ENCODE results near the gene EID2.

Gene EID2

GRCh38 chr19:39518975-39519374, 21.0 kb downstream of the EID2 start:
- H3K9me3 ChIP-seq (ENCODE audit: insufficient read depth, low read depth, low read length): peaks cover 2% of the 10 kb centered on the region
- H3K23ac ChIP-seq (ENCODE audit: low read length): no peak overlapping the region
- no peak overlapping the region for H2AFZ ChIP-seq (ENCODE audit: insufficient read depth, low read length, poor library complexity)
- peaks cover 11% of the 10 kb centered on the region for H3K79me2 ChIP-seq (ENCODE audit: control insufficient read depth, insufficient read depth, low read length, poor library complexity)
- peak overlapping the region; percentile 39 for H2AK5ac ChIP-seq (ENCODE audit: low read length)
- H4K12ac ChIP-seq (ENCODE audit: low read depth, low read length): peak overlapping the region; percentile 66
- no peak for DNase-seq
- H3K4me1 ChIP-seq (ENCODE audit: control insufficient read depth in 1 of 2, insufficient read depth in 2 of 2, low read length in 2 of 2): peaks cover 10 to 27% of the 10 kb centered on the region in 2 experiments
- H2BK5ac ChIP-seq (ENCODE audit: low read depth, low read length, poor library complexity): no peak overlapping the region
- H4K8ac ChIP-seq (ENCODE audit: low read depth, low read length): peak overlapping the region; percentile 58
- peak overlapping the region; percentile 59 for H4K91ac ChIP-seq (ENCODE audit: low read depth, low read length)
- no peak overlapping the region for H2BK120ac ChIP-seq (ENCODE audit: insufficient read depth, low read length, poor library complexity)
- H3K27ac ChIP-seq (ENCODE audit: low read depth, low read length): peak overlapping the region; percentile 36
- peaks cover 10% of the 10 kb centered on the region for H3K27me3 ChIP-seq (ENCODE audit: insufficient read depth, low read length)
- H3K14ac ChIP-seq (ENCODE audit: low read length): peak overlapping the region; percentile 40
- H3K4me2 ChIP-seq (ENCODE audit: low read length): peak overlapping the region; percentile 43
- WGBS (ENCODE audit: extremely low coverage, insufficient coverage, insufficient read length): no CpG with 5 or more reads among the region's 9 CpGs
- H2BK12ac ChIP-seq (ENCODE audit: low read length): peak overlapping the region; percentile 27
- no peak overlapping the region for H3K9ac ChIP-seq (ENCODE audit: low read length)
- no peak overlapping the region for H3K4me3 ChIP-seq (ENCODE audit: low read depth, low read length)
- H3K4ac ChIP-seq (ENCODE audit: low read depth, low read length): no peak overlapping the region
- peaks cover 18% of the 10 kb centered on the region for H3K79me1 ChIP-seq (ENCODE audit: low read length)
- no peak overlapping the region for H3K18ac ChIP-seq (ENCODE audit: low read length)
- H3K36me3 ChIP-seq (ENCODE audit: control insufficient read depth in 1 of 2, insufficient read depth in 2 of 2, low read length in 2 of 2): no peaks in the 10 kb centered on the region

GRCh38 chr19:39518458-39518857, 21.5 kb downstream of the EID2 start:
- Histone ChIP-seq H4K12ac (ENCODE audit: low read depth, low read length) (no peak overlapping the region), H4K91ac (ENCODE audit: low read depth, low read length) (peak overlapping the region; percentile 59), H3K14ac (ENCODE audit: low read length) (peak overlapping the region; percentile 40), H3K23ac (ENCODE audit: low read length) (no peak overlapping the region), H2BK120ac (ENCODE audit: insufficient read depth, low read length, poor library complexity) (no peak overlapping the region), H3K4me1 (ENCODE audit: control insufficient read depth in 1 of 2, insufficient read depth in 2 of 2, low read length in 2 of 2) (peaks cover 10 to 27% of the 10 kb centered on the region in 2 experiments), H3K36me3 (ENCODE audit: control insufficient read depth in 1 of 2, insufficient read depth in 2 of 2, low read length in 2 of 2) (no peaks in the 10 kb centered on the region), H3K27ac (ENCODE audit: low read depth, low read length) (peak overlapping the region; percentile 36), H2BK12ac (ENCODE audit: low read length) (peak overlapping the region; percentile 27), H3K4me3 (ENCODE audit: low read depth, low read length) (no peak overlapping the region), H3K79me1 (ENCODE audit: low read length) (peaks cover 18% of the 10 kb centered on the region), H3K9me3 (ENCODE audit: insufficient read depth, low read depth, low read length) (peaks cover 2% of the 10 kb centered on the region), H3K27me3 (ENCODE audit: insufficient read depth, low read length) (peaks cover 10% of the 10 kb centered on the region), H2AK5ac (ENCODE audit: low read length) (no peak overlapping the region), H3K79me2 (ENCODE audit: control insufficient read depth, insufficient read depth, low read length, poor library complexity) (peaks cover 11% of the 10 kb centered on the region), H3K4ac (ENCODE audit: low read depth, low read length) (no peak overlapping the region), H3K9ac (ENCODE audit: low read length) (no peak overlapping the region), H2BK5ac (ENCODE audit: low read depth, low read length, poor library complexity) (no peak overlapping the region), H4K8ac (ENCODE audit: low read depth, low read length) (peak overlapping the region; percentile 58), H2AFZ (ENCODE audit: insufficient read depth, low read length, poor library complexity) (no peak overlapping the region), H3K18ac (ENCODE audit: low read length) (no peak overlapping the region), H3K4me2 (ENCODE audit: low read length) (peak overlapping the region; percentile 43)
- WGBS (ENCODE audit: extremely low coverage, insufficient coverage, insufficient read length): no CpG with 5 or more reads among the region's 5 CpGs
- no peak for DNase-seq

GRCh38 chr19:39517432-39517831, 22.5 kb downstream of the EID2 start:
- H4K12ac ChIP-seq (ENCODE audit: low read depth, low read length): no peak overlapping the region
- no peak overlapping the region for H3K9ac ChIP-seq (ENCODE audit: low read length)
- H4K8ac ChIP-seq (ENCODE audit: low read depth, low read length): no peak overlapping the region
- no peak overlapping the region for H3K18ac ChIP-seq (ENCODE audit: low read length)
- H3K9me3 ChIP-seq (ENCODE audit: insufficient read depth, low read depth, low read length): peaks cover 2% of the 10 kb centered on the region
- no CpG with 5 or more reads among the region's 3 CpGs for WGBS (ENCODE audit: extremely low coverage, insufficient coverage, insufficient read length)
- H3K4ac ChIP-seq (ENCODE audit: low read depth, low read length): no peak overlapping the region
- DNase-seq: no peak
- no peak overlapping the region for H4K91ac ChIP-seq (ENCODE audit: low read depth, low read length)
- no peak overlapping the region for H2BK120ac ChIP-seq (ENCODE audit: insufficient read depth, low read length, poor library complexity)
- H2BK12ac ChIP-seq (ENCODE audit: low read length): no peak overlapping the region
- peaks cover 10 to 27% of the 10 kb centered on the region in 2 experiments for H3K4me1 ChIP-seq (ENCODE audit: control insufficient read depth in 1 of 2, insufficient read depth in 2 of 2, low read length in 2 of 2)
- no peak overlapping the region for H3K14ac ChIP-seq (ENCODE audit: low read length)
- no peak overlapping the region for H2AFZ ChIP-seq (ENCODE audit: insufficient read depth, low read length, poor library complexity)
- H3K27ac ChIP-seq (ENCODE audit: low read depth, low read length): no peak overlapping the region
- no peaks in the 10 kb centered on the region for H3K36me3 ChIP-seq (ENCODE audit: control insufficient read depth in 1 of 2, insufficient read depth in 2 of 2, low read length in 2 of 2)
- no peak overlapping the region for H3K4me2 ChIP-seq (ENCODE audit: low read length)
- no peak overlapping the region for H3K23ac ChIP-seq (ENCODE audit: low read length)
- no peak overlapping the region for H3K4me3 ChIP-seq (ENCODE audit: low read depth, low read length)
- no peak overlapping the region for H2AK5ac ChIP-seq (ENCODE audit: low read length)
- H3K79me2 ChIP-seq (ENCODE audit: control insufficient read depth, insufficient read depth, low read length, poor library complexity): peaks cover 11% of the 10 kb centered on the region
- no peak overlapping the region for H2BK5ac ChIP-seq (ENCODE audit: low read depth, low read length, poor library complexity)
- peaks cover 18% of the 10 kb centered on the region for H3K79me1 ChIP-seq (ENCODE audit: low read length)
- peaks cover 10% of the 10 kb centered on the region for H3K27me3 ChIP-seq (ENCODE audit: insufficient read depth, low read length)

GRCh38 chr19:39516270-39516669, 23.7 kb downstream of the EID2 start:
- H3K4ac ChIP-seq (ENCODE audit: low read depth, low read length): peak overlapping the region; percentile 52
- H3K18ac ChIP-seq (ENCODE audit: low read length): peak overlapping the region; percentile 68
- peak overlapping the region; percentile 55 for H2BK120ac ChIP-seq (ENCODE audit: insufficient read depth, low read length, poor library complexity)
- H3K9me3 ChIP-seq (ENCODE audit: insufficient read depth, low read depth, low read length): peaks cover 2% of the 10 kb centered on the region
- no CpG with 5 or more reads among the region's 6 CpGs for WGBS (ENCODE audit: extremely low coverage, insufficient coverage, insufficient read length)
- H3K4me2 ChIP-seq (ENCODE audit: low read length): peak overlapping the region; percentile 77
- no peak overlapping the region for H3K23ac ChIP-seq (ENCODE audit: low read length)
- peaks cover 11% of the 10 kb centered on the region for H3K79me2 ChIP-seq (ENCODE audit: control insufficient read depth, insufficient read depth, low read length, poor library complexity)
- no peak overlapping the region for H2BK5ac ChIP-seq (ENCODE audit: low read depth, low read length, poor library complexity)
- peak overlapping the region; percentile 49 for H4K12ac ChIP-seq (ENCODE audit: low read depth, low read length)
- H4K91ac ChIP-seq (ENCODE audit: low read depth, low read length): peak overlapping the region; percentile 75
- no peaks in the 10 kb centered on the region for H3K36me3 ChIP-seq (ENCODE audit: control insufficient read depth in 1 of 2, insufficient read depth in 2 of 2, low read length in 2 of 2)
- H2BK12ac ChIP-seq (ENCODE audit: low read length): peak overlapping the region; percentile 54
- H2AFZ ChIP-seq (ENCODE audit: insufficient read depth, low read length, poor library complexity): peak overlapping the region; percentile 51
- H3K27ac ChIP-seq (ENCODE audit: low read depth, low read length): no peak overlapping the region
- peak overlapping the region; percentile 73 for H3K4me3 ChIP-seq (ENCODE audit: low read depth, low read length)
- H3K79me1 ChIP-seq (ENCODE audit: low read length): peaks cover 18% of the 10 kb centered on the region
- DNase-seq: no peak
- H3K4me1 ChIP-seq (ENCODE audit: control insufficient read depth in 1 of 2, insufficient read depth in 2 of 2, low read length in 2 of 2): peaks cover 10 to 27% of the 10 kb centered on the region in 2 experiments
- H4K8ac ChIP-seq (ENCODE audit: low read depth, low read length): peak overlapping the region; percentile 66
- peak overlapping the region; percentile 22 for H3K9ac ChIP-seq (ENCODE audit: low read length)
- H3K14ac ChIP-seq (ENCODE audit: low read length): peak overlapping the region; percentile 35
- H2AK5ac ChIP-seq (ENCODE audit: low read length): no peak overlapping the region
- peaks cover 10% of the 10 kb centered on the region for H3K27me3 ChIP-seq (ENCODE audit: insufficient read depth, low read length)

Data from trophoblast cell (in vitro differentiated cells and primary cell).